ENCODE results near the gene ANKRD34B.

The ANKRD34B gene

GRCh38 chr5:80569961-80570786 lies at the start of gene ANKRD34B:
ANKRD34B (minus strand) TSS chr5:80570280; CDS start chr5:80560019, 10,261 bp downstream.
- ChIA-PET POLR2A (no interaction called here), CTCF (no interaction called here)
- no peak for TF ChIP-seq CTCF (IDR thresholded peaks at IDR 0.05; ENCODE audit: control extremely low read depth, extremely low read depth, low read depth, missing control alignments)
- DNase-seq (ENCODE audit: extremely low spot score): peak; percentile 60

GRCh38 chr5:80619086-80619485 lies 49.0 kb upstream of the ANKRD34B start:
- no peak for DNase-seq (ENCODE audit: extremely low spot score)
- POLR2A ChIA-PET: no interaction called here
- CTCF ChIA-PET: no interaction called here
- TF ChIP-seq CTCF (IDR thresholded peaks at IDR 0.05; ENCODE audit: control extremely low read depth, extremely low read depth, low read depth, missing control alignments): no peak

- POLR2A ChIA-PET: no interaction called here
Measured at GRCh38 chr5:80618438-80618837, 48.4 kb upstream of the ANKRD34B start.

GRCh38 chr5:80615266-80615914 lies 45.3 kb upstream of the ANKRD34B start:
- ChIA-PET CTCF (no interaction called here), POLR2A (interaction anchor here (0.6 kb wide), 1 partner anchor 15 kb away, joined by 3 read pairs; no protein-coding TSS in a partner anchor)
- no peak for DNase-seq (ENCODE audit: extremely low spot score)
- TF ChIP-seq CTCF (IDR thresholded peaks at IDR 0.05; ENCODE audit: control extremely low read depth, extremely low read depth, low read depth, missing control alignments): no peak

More at GRCh38 chr5:80618438-80618837, 48.4 kb upstream of the ANKRD34B start:
- no peak for DNase-seq (ENCODE audit: extremely low spot score)
- TF ChIP-seq CTCF (IDR thresholded peaks at IDR 0.05; ENCODE audit: control extremely low read depth, extremely low read depth, low read depth, missing control alignments): no peak
- CTCF ChIA-PET: no interaction called here

- ChIA-PET CTCF (no interaction called here), POLR2A (no interaction called here)
- TF ChIP-seq CTCF (IDR thresholded peaks at IDR 0.05; ENCODE audit: control extremely low read depth, extremely low read depth, low read depth, missing control alignments): no peak
- no peak for DNase-seq (ENCODE audit: extremely low spot score)
Measured at GRCh38 chr5:80609692-80610091, 39.6 kb upstream of the ANKRD34B start.

- POLR2A ChIA-PET: interaction anchor here (0.6 kb wide), 1 partner anchor 735 kb away, joined by 3 read pairs; no protein-coding TSS in a partner anchor
- CTCF ChIA-PET: no interaction called here
- DNase-seq (ENCODE audit: extremely low spot score): no peak
- no peak for TF ChIP-seq CTCF (IDR thresholded peaks at IDR 0.05; ENCODE audit: control extremely low read depth, extremely low read depth, low read depth, missing control alignments)
Measured at GRCh38 chr5:80608731-80609130, 38.7 kb upstream of the ANKRD34B start.
